OCI-LY1 (cell line): ENCODE measurements around the gene MRTFA.

ENCODE experiments used
- H2AFZ ChIP-seq: fragments of 200-600 bp; sonication (generic), shearing (Covaris generic); 2 replicates; pipeline ENCODE4 v1.6.0; 2014; ENCODE audit warnings: antibody characterized with exemption, mild to moderate bottlenecking, low read length
- H3F3A ChIP-seq: fragments of 200-600 bp; sonication (generic), shearing (Covaris generic); 2 replicates; pipeline ENCODE4 v1.6.0; 2014; ENCODE audit warnings: mild to moderate bottlenecking, antibody characterized with exemption, low read length, moderate library complexity; ENCODE audit not compliant: insufficient read depth
- H3K27ac ChIP-seq: fragments of 200-600 bp; sonication (generic); 2 replicates; pipeline ENCODE4 v1.5.1; 2014; ENCODE audit warnings: low read length, mixed run types, mild to moderate bottlenecking, low read depth; ENCODE audit not compliant: poor library complexity, severe bottlenecking
- H3K27me3 ChIP-seq: fragments of 200-600 bp; sonication (generic); 2 replicates; pipeline ENCODE4 v1.6.0; 2014; ENCODE audit warnings: antibody characterized with exemption, mild to moderate bottlenecking, low read length, moderate library complexity; ENCODE audit not compliant: insufficient read depth
- H3K36me3 ChIP-seq: fragments of 200-600 bp; sonication (generic); 2 replicates; pipeline ENCODE4 v1.6.1; 2014; ENCODE audit warnings: mild to moderate bottlenecking, antibody characterized with exemption, low read length, moderate library complexity, mixed read lengths; ENCODE audit not compliant: insufficient read depth
- H3K4me1 ChIP-seq: fragments of 200-600 bp; sonication (generic); 2 replicates; pipeline ENCODE4 v1.5.1; 2014; ENCODE audit warnings: mild to moderate bottlenecking, low read length, moderate library complexity; ENCODE audit not compliant: insufficient read depth, severe bottlenecking
- H3K4me2 ChIP-seq: fragments of 200-600 bp; sonication (generic), shearing (Covaris generic); 2 replicates; pipeline ENCODE4 v1.6.1; 2014; ENCODE audit warnings: low read length
- H3K4me3 ChIP-seq: fragments of 200-600 bp; sonication (generic); 2 replicates; pipeline ENCODE4 v1.5.1; 2014; ENCODE audit warnings: low read length, low read depth, mild to moderate bottlenecking, mixed read lengths; ENCODE audit not compliant: poor library complexity, severe bottlenecking
- H3K79me2 ChIP-seq: fragments of 200-600 bp; shearing (Covaris generic); 2 replicates; pipeline ENCODE4 v1.6.1; 2016; ENCODE audit warnings: mixed run types, low read length, mixed read lengths; ENCODE audit not compliant: insufficient read depth
- H3K9ac ChIP-seq: fragments of 200-600 bp; sonication (generic), shearing (Covaris generic); 2 replicates; pipeline ENCODE4 v1.6.1; 2014; ENCODE audit warnings: mild to moderate bottlenecking, low read length, mixed read lengths
- H3K9me2 ChIP-seq: fragments of 200-600 bp; sonication (generic), shearing (Covaris generic); 2 replicates; pipeline ENCODE4 v1.6.1; 2014; ENCODE audit warnings: low read depth, mild to moderate bottlenecking, low read length, mixed read lengths
- H3K9me3 ChIP-seq: fragments of 200-600 bp; shearing (Covaris generic); 2 replicates; pipeline ENCODE4 v1.6.1; 2014; ENCODE audit warnings: low read length, mixed read lengths
- H4K20me1 ChIP-seq: fragments of 200-600 bp; sonication (generic), shearing (Covaris generic); 2 replicates; pipeline ENCODE4 v1.6.0; 2016; ENCODE audit warnings: mild to moderate bottlenecking, low read length; ENCODE audit not compliant: insufficient read depth
- EZH2 ChIP-seq: fragments of 200-600 bp; sonication (generic), shearing (Covaris generic); IDR thresholded peaks from 2 replicates; pipeline ENCODE4 v1.8.0; 2017; ENCODE audit warnings: borderline replicate concordance, mixed run types, mild to moderate bottlenecking, antibody characterized with exemption, low read length, moderate library complexity, mixed read lengths
- TF ChIP-seq, protein P1 (sequence below): fragments of 200-600 bp; sonication (generic), shearing (Covaris generic); IDR thresholded peaks from 2 replicates; pipeline ENCODE4 v1.5.1; 2017; ENCODE audit warnings: mild to moderate bottlenecking, antibody characterized with exemption, low read length, moderate library complexity, mixed read lengths

MRTFA gene

DNA sequence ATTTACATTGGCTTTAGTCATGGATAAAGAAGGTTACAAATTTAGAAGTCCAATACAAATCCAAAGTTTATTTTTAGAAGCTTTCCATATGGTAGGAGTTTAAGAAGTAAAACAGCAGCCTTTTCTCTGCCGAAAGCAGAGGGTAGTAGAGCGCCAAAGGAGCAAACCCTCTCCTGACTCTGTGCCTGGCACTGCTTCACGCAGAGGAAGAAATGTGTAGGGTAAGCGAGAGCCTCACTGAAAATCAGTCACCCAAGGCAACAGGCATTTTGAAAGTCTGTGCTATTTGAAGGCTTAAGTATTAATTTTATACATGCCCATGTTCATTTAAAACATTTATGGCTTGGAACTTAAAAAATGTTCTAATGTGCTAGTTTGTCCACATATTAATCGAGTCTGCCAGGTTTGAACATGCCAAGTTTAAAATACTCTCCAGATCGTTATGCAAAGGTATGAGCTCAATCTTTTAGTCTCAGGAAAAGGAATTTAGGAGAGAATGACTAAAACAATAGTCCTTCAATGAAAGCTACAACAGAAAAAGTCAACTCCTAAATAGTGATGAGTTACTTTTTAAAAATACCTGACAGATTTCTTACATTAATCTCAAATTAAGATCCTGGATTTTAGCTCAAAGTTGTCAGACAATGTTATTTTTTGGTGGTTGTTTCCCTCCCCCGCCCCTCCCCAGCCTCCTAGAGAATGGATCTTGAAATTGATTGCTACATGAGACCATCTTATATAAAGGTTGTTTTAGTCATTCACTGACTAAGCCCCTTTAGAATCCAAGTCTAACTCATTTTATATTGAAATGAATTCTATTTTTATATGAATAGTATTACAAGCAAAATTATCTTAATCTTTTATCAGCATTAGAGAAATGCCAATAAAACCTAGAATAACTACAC, 38.7 kb downstream of the MRTFA start:
- no peaks in the 10 kb centered on the region for H3K9me3 ChIP-seq
- H3K4me1 ChIP-seq: peaks cover 59% of the 10 kb centered on the region
- peak overlapping the region; percentile 35 for H3K4me2 ChIP-seq
- no peaks in the 10 kb centered on the region for H4K20me1 ChIP-seq
- H3K4me3 ChIP-seq: peak overlapping the region; percentile 12
- peak overlapping the region; percentile 18 for H3K27ac ChIP-seq
- peaks cover 30% of the 10 kb centered on the region for H3K79me2 ChIP-seq
- H3K36me3 ChIP-seq: no peaks in the 10 kb centered on the region
- H3K9me2 ChIP-seq: no peaks in the 10 kb centered on the region
- no peaks in the 10 kb centered on the region for H3F3A ChIP-seq
- H2AFZ ChIP-seq: no peak overlapping the region
- no peaks in the 10 kb centered on the region for H3K27me3 ChIP-seq
- H3K9ac ChIP-seq: peak overlapping the region; percentile 27; the same call in 1 of the 2 replicates
- TF ChIP-seq, protein P1, sequence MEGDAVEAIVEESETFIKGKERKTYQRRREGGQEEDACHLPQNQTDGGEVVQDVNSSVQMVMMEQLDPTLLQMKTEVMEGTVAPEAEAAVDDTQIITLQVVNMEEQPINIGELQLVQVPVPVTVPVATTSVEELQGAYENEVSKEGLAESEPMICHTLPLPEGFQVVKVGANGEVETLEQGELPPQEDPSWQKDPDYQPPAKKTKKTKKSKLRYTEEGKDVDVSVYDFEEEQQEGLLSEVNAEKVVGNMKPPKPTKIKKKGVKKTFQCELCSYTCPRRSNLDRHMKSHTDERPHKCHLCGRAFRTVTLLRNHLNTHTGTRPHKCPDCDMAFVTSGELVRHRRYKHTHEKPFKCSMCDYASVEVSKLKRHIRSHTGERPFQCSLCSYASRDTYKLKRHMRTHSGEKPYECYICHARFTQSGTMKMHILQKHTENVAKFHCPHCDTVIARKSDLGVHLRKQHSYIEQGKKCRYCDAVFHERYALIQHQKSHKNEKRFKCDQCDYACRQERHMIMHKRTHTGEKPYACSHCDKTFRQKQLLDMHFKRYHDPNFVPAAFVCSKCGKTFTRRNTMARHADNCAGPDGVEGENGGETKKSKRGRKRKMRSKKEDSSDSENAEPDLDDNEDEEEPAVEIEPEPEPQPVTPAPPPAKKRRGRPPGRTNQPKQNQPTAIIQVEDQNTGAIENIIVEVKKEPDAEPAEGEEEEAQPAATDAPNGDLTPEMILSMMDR: no peak
- no peak for TF ChIP-seq EZH2

DNA sequence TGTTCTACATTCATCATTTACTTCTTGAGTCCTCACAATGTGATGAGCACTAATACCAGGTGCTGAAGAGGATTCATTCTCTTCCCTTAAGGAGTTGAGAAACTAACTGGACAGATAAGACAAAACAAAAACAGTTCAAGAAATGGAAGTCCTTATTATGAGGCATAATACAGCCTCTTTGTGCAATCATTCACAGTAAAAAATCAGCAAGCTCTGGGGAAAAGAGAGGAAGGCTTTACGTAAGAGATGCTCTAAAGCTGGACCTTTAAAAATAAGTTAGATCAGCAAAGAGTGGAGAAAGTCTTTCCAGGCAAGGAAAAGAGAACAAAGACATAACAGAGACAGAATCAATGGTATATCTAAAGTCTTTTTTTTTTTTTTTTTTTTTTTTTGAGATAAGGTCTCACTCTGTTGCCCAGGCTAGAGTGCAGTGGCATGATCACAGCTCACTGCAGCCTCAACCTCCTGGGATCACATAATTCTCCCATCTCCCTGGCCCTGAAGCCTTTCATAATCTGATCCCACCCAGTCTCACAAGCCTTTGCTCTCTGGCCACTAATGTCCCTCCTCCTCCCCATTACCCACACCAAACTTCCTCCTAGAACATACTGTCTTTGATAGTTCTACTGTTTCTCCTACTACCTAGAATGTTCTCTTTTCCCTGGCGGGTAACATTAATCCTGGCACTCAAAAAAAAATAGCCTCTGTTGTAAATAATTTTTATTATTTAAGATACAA, 40.9 kb downstream of the MRTFA start:
- peaks cover 31% of the 10 kb centered on the region for H3K79me2 ChIP-seq
- no peaks in the 10 kb centered on the region for H4K20me1 ChIP-seq
- H3K9me2 ChIP-seq: no peaks in the 10 kb centered on the region
- H3K4me2 ChIP-seq: no peak overlapping the region
- H3K9me3 ChIP-seq: no peaks in the 10 kb centered on the region
- H3K9ac ChIP-seq: no peak overlapping the region
- peak overlapping the region; percentile 30 for H3K27ac ChIP-seq
- TF ChIP-seq EZH2: no peak
- TF ChIP-seq, protein P1: no peak
- no peaks in the 10 kb centered on the region for H3K36me3 ChIP-seq
- H3K4me1 ChIP-seq: peaks cover 67% of the 10 kb centered on the region
- no peaks in the 10 kb centered on the region for H3K27me3 ChIP-seq
- H3K4me3 ChIP-seq: no peak overlapping the region
- no peak overlapping the region for H2AFZ ChIP-seq
- no peaks in the 10 kb centered on the region for H3F3A ChIP-seq

GRCh38 chr22:40594924-40595323, 41.6 kb downstream of the MRTFA start:
- Histone ChIP-seq H3K4me1 (peaks cover 67% of the 10 kb centered on the region), H3F3A (no peaks in the 10 kb centered on the region), H3K27ac (peak overlapping the region; percentile 86), H3K4me2 (peak overlapping the region; percentile 48; the same call in 1 of the 2 replicates), H3K36me3 (no peaks in the 10 kb centered on the region), H3K27me3 (no peaks in the 10 kb centered on the region), H3K4me3 (no peak overlapping the region), H3K79me2 (peaks cover 31% of the 10 kb centered on the region), H3K9me2 (no peaks in the 10 kb centered on the region), H3K9me3 (no peaks in the 10 kb centered on the region), H2AFZ (no peak overlapping the region), H3K9ac (no peak overlapping the region), H4K20me1 (no peaks in the 10 kb centered on the region)
- TF ChIP-seq, protein P1: no peak
- no peak for TF ChIP-seq EZH2
